ENCODE measurements around the gene LCTL.
"Not testable (repeated sequence)": the region's sequence is repeated elsewhere in the genome, so short reads cannot be mapped to it uniquely, and the experiment has no call there.

LCTL gene

DNA sequence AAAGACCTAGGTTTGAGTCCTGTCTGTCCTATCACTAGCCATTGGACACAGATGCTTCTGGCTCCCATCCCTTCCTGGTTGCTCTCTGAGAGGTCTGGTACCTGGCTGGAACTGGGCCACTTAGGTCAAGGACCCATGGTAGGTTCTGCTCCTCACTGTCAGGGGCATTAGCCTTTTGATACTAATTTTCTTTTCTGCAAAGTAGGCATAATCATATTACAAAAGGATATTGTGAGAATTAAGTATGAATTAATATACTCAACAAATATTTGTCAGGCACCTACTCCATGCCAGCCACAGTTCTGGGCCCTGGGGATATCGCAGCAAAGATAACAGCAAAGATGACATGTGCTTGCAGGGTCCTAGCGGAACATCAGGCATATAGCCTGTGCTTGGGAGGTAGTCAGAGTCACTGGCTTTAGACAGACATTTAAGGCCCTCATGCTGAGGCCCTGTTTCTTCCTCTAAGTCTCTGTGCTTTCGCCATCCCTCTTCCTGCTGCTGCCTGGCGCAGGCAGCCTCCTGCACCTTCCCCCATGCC lies 25.6 kb upstream of the LCTL start:
- no peak for DNase-seq

DNA sequence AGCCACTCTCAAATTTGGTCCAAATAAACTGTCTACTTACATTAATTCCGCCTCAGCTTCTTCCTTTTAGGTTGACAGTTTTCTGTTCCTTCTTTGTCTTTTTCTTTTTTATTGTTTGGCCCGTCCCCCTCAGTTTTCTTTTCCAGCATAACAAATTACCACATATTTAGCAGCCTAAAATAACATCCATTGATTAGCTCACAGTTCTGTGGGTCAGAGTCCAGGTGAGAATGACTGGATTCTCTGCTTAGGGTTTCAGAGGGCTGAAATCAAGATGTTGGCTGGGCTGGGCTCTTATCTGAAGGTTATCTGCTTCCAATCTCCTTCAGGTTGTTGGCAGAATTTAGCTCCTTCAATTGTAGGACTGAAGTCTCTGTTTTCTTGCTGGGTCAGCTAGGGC lies 24.6 kb upstream of the LCTL start:
- no peak for DNase-seq

DNA sequence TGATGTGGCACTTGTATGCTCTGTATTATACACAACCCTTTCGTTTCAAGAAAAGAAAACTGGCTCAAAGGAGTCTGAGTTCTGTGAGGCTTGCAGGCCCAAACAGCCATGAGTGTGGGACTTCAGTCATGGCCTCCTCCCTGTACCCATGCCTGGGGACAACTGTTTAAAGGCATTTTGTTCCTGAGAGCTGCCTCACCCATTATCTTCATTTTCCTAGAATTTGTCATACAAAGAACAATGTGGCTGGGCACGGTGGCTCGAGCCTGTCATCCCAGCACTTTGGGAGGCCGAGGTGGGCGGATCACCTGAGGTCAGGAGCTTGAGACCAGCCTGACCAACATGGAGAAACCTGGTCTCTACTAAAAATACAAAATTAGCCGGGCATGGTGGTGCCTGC lies 23.6 kb upstream of the LCTL start:
- DNase-seq = not testable (repeated sequence)

DNA sequence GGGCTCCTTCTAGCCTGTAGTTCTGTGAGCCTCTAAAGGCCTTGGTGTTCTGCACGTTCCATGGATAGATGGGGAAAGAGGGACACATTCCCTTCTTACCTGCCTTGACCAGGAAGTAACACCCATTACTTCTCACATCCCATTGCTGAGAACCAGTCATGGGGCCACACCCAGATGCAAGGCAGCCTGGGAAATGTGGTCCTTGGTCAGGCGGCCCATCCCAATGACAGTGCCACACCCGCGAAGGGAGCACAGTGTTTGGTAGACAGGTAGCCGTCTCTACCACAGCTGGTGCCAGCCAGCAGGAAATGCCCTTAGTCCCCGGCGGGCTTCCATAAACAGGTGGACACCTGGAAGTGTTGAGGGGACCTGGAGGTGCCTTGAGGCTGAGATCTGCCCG lies 23.2 kb upstream of the LCTL start:
- DNase-seq = no peak

DNA sequence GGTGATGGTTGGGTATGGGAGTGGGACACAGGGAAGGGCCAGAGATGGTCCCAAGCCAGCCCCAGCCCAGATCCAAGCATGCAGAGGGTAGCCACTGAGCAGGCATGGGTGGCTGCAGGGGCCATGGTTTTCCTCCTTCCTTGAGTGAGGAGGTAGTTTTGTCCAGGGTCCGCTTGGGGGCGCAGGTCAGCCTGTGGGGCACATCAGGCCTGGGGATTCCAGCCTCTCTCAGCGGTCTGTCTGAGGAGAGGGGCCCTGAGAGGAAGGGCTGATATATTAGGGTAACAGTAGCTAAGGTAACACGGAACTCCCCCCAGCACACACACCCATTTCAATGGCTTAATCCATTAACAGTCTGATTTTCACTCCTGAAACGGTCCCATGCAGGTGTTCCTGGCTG lies 22.7 kb upstream of the LCTL start:
- DNase-seq = no peak

DNA sequence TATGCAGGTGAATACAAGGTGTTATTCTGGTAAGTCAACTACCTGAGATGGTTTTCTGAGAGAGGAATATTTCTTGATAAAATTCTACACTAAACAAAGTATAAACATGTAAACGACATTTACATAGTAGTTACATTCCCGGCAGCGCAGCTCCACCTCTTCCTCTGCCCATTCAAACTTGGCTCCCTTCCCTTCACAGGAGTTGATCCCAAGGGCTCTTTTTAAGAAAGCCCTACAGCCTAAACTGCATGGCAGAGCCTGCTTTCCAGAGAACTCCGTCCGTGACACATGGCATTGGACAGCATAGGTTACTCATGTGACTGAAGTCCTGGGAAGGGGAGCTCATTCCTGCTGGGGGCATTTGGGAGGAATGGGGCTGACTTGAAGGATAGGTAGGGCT lies 22.0 kb upstream of the LCTL start:
- no peak for DNase-seq

DNA sequence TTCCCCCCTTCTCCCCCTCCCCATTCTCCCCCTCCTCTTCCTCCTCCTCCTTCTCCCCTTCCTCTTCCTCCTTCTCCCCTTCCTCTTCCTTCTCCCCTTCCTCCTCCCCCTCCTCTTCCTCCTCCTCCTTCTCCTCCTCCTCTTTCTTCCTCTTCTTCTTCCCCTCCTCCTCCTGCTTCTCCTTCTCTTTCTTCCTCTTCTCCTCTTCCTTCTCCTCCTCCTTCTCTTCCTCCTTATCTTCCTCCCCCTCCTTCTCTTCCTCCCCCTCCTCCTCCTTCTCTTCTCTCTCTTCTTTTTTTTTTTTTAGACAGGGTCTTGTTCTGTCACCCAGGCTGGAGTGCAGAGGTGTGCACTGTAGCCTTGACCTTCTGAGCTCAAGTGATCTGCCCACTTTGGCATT lies 21.2 kb upstream of the LCTL start:
- DNase-seq = no peak

DNA sequence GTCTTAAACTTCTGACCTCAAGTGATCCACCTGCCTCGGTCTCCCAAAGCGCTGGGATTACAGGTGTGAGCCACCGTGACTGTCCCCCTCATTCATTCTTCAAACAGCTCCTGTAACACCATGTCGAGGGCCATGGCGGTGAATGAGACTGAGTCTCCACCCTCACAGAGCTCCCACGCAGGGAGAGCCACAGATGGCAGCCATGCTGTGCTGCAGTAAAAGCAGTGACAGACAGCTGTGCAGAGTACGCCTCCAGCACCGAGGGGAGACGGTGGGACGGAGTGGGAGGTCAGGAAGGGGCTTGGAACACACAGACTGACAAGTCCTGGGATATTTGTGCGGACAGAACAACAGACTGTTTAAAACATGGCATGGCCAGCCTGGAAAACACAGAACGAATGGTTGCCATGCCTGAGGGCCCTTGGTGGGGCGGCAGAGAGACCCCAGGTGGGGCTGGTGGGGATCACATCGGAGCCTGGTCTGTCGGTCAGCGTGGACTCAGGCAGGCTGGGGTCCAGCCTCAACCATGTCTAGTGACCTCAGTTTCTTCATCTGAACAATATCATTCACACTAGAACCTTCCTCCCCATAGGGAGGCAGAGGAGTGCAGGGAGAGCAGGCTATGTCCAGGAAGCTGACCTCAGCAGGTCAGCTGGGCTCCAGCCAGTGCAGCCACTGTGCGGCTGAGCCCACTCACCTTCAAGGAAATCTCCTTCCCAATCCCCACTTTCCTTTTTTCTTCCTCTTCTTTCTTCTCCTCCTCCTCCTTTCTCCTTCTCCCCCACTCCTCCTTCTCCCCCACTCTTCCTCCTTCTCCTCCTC lies 20.6 kb upstream of the LCTL start:
- no peak for DNase-seq

DNA sequence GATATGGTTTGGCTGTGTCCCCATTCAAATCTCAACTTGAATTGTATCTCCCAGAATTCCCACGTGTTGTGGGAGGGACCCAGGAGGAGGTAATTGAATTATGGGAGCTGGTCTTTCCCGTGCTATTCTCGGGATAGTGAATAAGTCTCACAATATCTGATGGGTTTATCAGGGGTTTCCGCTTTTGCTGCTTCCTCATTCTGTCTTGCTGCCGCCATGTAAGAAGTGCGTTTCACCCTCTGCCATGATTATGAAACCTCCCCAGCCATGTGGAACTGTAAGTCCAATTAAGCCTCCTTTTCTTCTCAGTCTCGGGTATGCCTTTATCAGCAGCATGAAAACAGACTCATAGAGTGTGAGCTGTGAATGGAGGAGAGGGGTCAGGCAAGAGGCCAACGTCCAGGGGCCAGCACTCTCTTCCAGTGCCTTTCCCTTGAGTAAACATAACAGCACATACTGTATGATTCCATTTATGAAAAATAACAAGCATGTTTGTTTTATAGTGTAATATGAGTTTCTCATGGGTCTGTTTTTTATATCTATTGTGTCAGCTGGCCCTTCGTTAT lies 16.3 kb upstream of the LCTL start:
- DNase-seq = no peak

DNA sequence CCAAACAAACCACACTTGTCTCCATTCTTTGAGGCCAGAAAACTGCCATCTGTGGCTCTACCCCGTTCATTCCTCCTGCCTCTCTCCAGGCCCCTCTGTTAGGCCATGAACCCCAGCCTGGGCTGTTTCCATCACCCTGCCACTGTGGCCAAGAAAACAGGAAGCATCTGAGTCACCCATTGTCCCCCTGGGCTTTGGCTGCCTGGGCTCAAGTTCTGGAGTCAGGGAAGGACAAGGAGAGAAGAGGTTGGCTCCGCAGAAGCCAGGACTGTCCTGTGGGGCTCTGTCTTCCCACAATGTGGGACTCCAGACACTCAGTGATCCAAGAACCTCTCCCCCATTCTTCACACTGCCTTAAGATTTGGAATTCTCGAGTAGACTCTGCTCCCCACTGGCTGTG lies 14.8 kb upstream of the LCTL start:
- no peak for DNase-seq

DNA sequence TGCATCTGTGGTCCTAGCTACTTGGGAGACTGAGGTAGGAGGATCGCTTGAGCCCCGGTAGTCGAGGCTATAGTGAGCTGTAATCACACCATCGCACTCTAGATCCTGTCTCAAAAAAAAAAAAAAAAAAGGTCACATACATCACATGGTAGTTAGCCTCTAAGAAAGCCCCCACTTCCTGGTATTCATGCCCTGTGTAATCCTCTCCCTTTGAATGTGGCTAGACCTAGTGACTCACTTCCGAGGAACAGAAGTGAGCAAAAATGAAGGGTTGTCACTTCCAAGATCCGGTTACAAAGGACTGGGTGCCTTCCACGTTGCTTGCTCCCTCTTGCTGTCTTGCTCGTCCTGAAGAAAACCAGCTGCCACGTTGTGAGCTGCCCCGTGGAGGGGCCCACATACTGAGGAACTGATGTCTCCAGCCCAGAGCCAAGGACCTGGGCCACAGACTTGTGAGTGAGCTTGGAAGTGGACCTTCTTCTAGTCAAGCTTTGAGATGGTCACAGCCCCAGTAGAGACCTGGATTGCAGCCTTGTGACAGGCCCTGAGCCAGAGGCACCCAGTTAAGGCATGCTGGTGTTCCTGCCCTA lies 12.6 kb upstream of the LCTL start:
- no peak for DNase-seq

DNA sequence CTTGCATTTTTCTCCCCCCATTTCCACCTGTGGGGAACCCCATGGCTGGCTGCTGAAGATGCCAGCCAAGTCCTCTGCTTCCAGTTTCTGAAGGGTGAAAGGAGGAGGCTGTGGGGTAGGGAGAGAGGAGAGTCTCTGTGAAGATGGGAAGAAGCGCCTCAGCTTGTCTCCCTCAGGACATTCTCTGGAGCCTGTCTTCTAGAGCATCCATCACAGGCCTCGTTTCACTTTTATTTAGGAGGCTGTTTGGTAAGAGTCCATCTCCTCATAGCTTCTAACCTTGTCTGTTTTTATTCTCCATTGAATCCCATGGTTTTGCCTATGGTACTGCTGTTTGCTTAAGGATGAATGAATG lies 8.8 kb upstream of the LCTL start:
- no peak for DNase-seq

DNA sequence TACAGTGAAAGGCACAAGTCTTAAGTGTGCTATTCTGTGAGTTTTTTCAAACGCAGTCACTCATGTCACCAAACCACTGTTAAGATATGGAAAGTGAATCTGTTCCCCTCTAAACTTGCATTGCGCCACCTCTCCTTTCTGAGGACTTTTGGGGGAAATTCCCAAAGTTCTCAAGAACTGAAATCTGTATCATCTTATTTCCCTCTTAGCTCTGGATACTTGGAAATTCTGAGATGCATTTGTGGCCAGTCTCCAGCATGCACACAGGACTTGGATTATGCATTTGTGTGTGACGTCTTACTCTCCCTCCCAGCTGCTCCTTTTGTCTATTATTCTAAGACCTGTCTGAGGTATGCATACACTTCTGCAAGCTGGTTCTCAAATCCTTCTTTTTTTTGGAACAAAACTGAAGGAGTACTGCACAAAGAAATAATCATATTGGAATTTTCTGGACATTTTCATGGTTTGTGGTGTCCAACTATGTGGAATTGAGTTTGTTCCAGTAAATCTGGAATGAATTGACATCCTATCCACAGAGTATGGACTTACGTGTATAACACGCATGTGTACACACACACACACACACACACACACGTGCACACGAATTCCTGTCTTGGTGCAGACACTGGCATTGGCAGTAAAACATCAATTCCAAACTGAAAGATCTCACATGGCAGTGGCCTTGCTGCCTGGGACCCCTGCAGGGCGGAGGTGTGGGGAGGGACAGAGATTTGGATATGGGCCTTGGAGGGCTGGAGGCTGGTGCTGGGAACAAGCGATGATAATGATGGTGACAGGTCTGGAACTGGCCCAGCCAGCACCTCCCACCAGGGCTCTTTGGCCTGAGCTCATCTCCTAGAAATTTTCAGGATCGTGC lies 8.2 kb upstream of the LCTL start:
- DNase-seq = no peak

DNA sequence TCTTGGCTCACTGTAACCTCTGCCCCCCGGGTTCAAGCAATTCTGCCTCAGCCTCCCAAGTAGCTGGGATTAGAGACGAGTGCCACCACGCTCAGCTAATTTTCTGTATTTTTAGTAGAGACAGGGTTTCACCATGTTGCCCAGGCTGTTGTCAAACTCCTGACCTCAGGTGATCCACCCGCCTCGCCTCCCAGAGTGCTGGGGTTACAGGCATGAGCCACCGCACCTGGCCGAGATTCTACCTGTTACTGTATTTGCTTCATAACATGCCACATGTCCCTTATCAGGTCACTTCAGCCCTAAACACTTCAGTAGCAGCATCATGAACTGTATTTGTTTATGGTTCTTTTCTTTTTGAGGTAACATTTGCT lies 7.5 kb upstream of the LCTL start:
- DNase-seq = no peak

DNA sequence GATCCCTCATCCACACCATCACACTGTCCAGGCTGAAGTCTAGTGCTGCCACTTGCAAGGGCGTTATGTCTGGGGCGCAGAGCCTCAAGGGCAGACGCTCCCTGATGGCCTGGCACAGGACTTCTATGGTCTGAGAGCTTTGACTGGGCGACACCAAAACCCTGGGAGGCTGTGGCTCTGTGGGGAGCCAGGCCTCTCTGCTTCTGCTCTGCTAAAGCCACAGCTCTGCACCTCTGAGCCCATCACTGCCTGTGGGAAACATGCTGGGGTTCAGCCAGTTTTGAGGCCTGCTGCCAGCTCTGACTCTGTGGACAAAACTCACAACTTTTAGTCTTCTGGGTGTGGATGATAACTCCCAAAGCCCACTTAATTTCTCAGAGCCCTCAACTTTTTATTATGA lies 6.3 kb upstream of the LCTL start:
- no peak for DNase-seq

DNA sequence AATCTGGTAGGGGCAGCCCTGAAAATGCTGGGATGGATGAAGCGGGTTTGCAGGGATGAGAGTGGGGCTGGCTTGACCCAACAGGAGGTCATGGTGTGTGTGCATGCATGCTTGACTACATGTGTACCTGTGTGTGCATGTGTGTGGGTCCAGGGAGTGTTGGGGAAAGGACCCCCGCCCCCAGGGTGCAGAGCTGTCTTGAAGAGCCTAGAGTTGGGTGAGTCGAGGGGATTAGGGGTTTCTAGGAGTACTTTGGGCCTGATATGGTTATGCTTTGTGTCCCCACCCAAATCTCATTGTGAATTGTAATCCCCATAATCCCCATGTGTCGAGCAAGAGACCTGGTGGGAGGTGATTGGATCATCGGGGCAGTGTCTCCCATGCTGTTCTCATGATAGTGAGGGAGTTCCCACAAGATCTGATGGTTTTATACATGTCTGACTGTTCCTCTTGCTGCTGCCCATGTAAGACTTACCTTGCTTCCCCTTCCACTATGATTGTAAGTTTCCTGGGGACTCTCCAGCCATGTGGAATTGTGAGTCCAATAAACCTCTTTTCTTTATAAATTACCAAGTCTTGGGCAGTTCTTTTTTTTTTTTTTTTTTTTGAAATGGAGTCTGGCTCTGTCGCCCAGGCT lies 5.2 kb upstream of the LCTL start:
- no peak for DNase-seq

DNA sequence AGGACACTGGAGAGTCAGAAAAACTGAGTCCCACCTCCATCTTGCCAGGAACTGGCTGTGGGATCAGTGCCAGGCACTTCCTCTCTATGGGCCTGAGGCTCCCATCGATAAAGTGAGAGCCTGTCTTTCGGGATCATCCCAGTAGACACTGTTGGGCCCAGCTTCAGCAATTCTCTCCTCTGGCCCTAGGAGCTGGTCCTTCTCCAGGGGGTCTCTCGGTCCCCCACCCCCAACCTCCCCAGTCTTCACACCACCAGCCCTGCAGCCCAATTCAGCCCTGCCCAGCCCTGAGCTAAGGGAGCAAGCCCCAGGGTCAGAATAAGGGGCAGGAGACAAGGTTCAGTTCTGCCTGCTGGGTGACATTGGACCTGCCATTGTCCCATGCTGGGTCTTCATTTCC lies 4.5 kb upstream of the LCTL start:
- no peak for DNase-seq

DNA sequence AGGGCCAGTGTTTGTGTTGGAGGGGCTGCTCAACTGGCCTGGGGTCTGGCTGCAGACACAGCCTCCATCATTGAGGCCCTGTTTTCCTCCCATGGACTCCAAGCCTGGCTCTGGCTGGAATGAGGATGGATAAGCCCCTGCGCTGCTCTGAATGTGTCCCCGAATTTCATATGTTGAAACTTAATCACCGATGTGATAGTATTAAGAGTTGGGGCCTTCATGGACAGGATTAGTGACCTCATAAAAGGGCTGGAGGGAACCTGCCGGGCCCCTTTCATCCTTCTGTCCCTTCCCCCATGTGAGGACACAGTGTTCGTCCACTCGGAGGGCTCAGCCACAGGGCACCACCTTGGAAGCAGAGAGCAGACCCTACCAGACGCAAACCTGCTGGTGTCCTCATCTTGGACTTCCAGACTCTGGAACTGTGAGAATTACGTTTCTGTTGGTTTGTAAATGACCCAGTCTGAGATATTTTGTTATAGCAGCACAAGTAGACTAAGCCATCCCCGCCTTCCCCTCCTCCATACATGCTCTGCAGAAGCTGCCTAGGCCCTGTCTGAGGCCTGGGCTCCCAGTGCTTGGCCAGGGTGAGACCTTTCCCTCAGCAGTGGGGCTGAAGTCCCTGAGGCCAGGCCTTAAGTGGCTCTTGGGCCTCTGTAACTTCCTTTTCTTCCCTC lies 3.8 kb upstream of the LCTL start:
- DNase-seq = no peak

DNA sequence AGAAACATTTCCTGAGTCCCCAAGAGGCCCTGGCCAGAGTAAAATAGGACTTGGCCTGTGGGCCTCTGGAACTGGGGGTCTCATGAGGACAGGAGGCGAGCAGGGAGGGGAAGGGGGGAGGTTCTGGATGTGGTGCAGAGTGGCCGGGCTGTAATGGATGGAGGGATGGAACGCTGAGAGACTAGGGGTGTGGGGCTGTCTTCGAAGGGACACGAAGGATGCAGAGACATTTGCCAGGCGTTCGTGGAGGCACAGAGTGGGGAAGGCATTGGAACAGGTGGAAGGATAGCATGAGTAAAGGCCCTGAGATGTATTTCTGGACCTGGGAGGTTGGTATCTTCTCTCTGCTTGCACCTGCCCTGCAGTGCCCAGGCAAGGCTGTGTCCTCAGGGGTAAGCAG lies 2.1 kb upstream of the LCTL start:
- DNase-seq = no peak

DNA sequence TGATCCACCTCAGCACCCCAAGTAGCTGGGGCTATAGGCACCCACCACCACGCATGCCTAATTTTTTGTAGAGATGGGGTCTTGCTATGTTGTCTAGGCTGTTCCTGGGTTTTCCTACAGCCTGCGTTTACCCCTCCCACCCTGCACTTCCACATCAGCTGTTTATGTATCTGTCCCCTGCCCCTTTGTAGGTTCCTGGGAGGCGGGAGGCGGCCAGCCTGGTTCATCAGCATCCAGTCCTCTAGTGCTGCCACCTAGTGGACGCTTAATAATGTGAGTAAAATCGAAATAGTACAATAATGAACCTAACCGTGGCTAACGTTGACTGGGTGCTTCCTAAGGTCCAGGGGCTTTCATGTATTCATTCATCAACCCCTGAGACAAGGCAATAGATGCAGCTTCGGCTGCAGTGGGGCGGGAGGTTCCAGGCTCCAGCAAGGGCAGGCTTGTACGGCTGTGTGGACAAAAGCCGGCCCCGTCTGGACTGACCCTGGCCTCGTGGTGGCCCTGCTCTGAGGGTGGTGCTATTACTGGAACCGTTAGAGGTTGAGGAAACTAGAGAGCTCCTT lies 1.2 kb upstream of the LCTL start:
- peak; percentile 22 for DNase-seq

DNA sequence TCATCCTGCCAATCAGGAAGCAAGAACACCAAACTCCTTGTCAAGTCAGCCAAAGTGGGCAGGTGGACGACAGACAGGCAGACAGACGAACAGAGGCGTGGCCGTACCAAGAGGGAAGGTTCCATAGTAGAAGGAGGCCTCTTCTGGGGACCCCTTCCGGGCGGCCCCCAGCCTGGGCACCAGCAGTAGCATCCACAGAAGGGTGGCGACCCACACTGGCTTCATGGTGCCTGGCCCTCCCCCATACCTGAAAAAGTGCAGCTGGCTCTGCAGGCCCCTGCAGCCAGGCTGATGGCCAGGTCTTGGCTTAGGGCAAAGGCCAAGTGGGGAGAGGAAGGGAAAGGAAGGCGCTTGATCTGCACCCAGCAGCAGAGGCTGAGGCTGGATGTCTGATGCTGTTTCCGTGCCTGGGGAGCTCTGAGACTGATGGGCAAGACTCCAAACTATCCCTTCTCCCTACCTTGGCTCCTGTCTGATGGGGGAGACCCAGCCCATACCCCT lies 607 bp downstream of the LCTL start:
- no peak for DNase-seq

Data from activated effector memory CD4-positive, alpha-beta T cell treated with Interleukin-2 at 50 U/mL for 16 hours (primary cell).